K562 (cell line): Measurements from ENCODE around the gene FAM227B. TPM values are rescaled to one million over a fixed set of nuclear protein-coding genes. Genes with fewer than 3 reads are reported as not detected.

Source experiments
- ATAC-seq: fragments of 200-7000 bp; cut with Tn5 transposase; 3 replicates; pipeline ENCODE4 v1.9.1; 2020; ENCODE audit warnings: moderate library complexity
- BruUV-seq: library from RNA; stranded (reverse); fragments of 400-500 nt; replicated peaks from 2 replicates; lab custom pipeline; 2021; lab: Mats Ljungman, UMichigan
- CTCF ChIA-PET: fragments of 300-600 bp; formaldehyde crosslinking; extraction: SDS; loops from one replicate; lab custom pipeline; 2021; ENCODE audit warnings: low intra/inter-chr PET ratio; lab: Yijun Ruan, JAX
- POLR2A ChIA-PET: fragments of 300-600, 350-650 bp; sonication (Branson Sonifier 250); formaldehyde crosslinking; extraction: SDS; loops from one replicate; lab custom pipeline; 2021; ENCODE audit warnings: antibody characterized with exemption, inconsistent platforms; lab: Yijun Ruan, JAX
- DNase-seq, 4 experiments: peaks; one replicate each; pipeline versions ENCODE4 v3.0.0 to v3.0.0-alpha.2; 2011 to 2018; ENCODE audit warnings: low spot score in 3 of 4, mixed read lengths in 3 of 4; ENCODE audit errors: extremely low read depth in 1 of 4
- FAIRE-seq: peaks from 2 replicates; lab custom pipeline; 2011; peaks lifted over from hg19 to GRCh38; lab: Jason Lieb, UNC
- H2AFZ ChIP-seq: 2 replicates; pipeline ENCODE4 v1.6.0; 2011; ENCODE audit warnings: low read depth, low read length, control low read depth, inconsistent platforms
- H3K27ac ChIP-seq: fragments of 200-600 bp; 3 replicates; pipeline ENCODE4 v1.8.0; 2011; ENCODE audit warnings: low read depth, mild to moderate bottlenecking, control low read depth, inconsistent platforms, low read length, moderate library complexity, mixed read lengths; ENCODE audit errors: extremely low read depth
- H3K27me3 ChIP-seq, 2 experiments: fragments of 300-600 bp in 1 of 2; 2 replicates in 1 of 2; 3 replicates in 1 of 2; pipeline versions ENCODE4 v1.6.0 to v1.8.0; 2011; ENCODE audit warnings: inconsistent platforms in 2 of 2, low read length in 2 of 2, mild to moderate bottlenecking in 1 of 2, mixed read lengths in 1 of 2, moderate library complexity in 1 of 2; ENCODE audit not compliant: control insufficient read depth in 2 of 2, insufficient read depth in 2 of 2
- H3K36me3 ChIP-seq: fragments of 300-600 bp; 3 replicates; pipeline ENCODE4 v1.8.0; 2011; ENCODE audit warnings: mild to moderate bottlenecking, low read length, inconsistent platforms; ENCODE audit not compliant: control insufficient read depth, insufficient read depth
- H3K4me1 ChIP-seq, 2 experiments: fragments of 200-600 bp in 1 of 2; replicated peaks in 1 of 2; 2 replicates in 1 of 2; 3 replicates in 1 of 2; pipeline versions ENCODE4 v1.5.1 to v1.8.0; 2011; ENCODE audit warnings: inconsistent platforms in 2 of 2, low read length in 2 of 2, mild to moderate bottlenecking in 1 of 2, mixed read lengths in 1 of 2, moderate library complexity in 1 of 2; ENCODE audit not compliant: control insufficient read depth in 2 of 2, insufficient read depth in 2 of 2
- H3K4me2 ChIP-seq: 2 replicates; pipeline ENCODE4 v1.6.1; 2011; ENCODE audit warnings: low read length, control low read depth, inconsistent platforms, mixed read lengths; ENCODE audit not compliant: insufficient read depth
- H3K4me3 ChIP-seq: fragments of 200-600 bp; sonication (generic), shearing (Covaris generic); 2 replicates; pipeline ENCODE4 v1.5.1; 2016; ENCODE audit warnings: control low read depth, inconsistent platforms
- H3K79me2 ChIP-seq: fragments of 200-600 bp; 3 replicates; pipeline ENCODE4 v1.8.0; 2011; ENCODE audit warnings: low read length, inconsistent platforms; ENCODE audit not compliant: control insufficient read depth, insufficient read depth
- H3K9ac ChIP-seq, 2 experiments: 2 replicates each; pipeline versions ENCODE4 v1.6.0 to v1.6.1; 2011; ENCODE audit warnings: low read depth in 2 of 2, low read length in 2 of 2, control low read depth in 1 of 2, inconsistent platforms in 1 of 2, mild to moderate bottlenecking in 1 of 2, mixed read lengths in 1 of 2; ENCODE audit not compliant: insufficient read depth in 1 of 2
- H3K9me1 ChIP-seq: one replicate; pipeline ENCODE4 v1.6.0; 2011; ENCODE audit warnings: inconsistent platforms, mild to moderate bottlenecking, low read length, moderate library complexity; ENCODE audit not compliant: control insufficient read depth, insufficient read depth
- H3K9me3 ChIP-seq: replicated peaks from 2 replicates; pipeline ENCODE4 v1.5.1; 2011; ENCODE audit warnings: low read depth, low read length, inconsistent platforms; ENCODE audit not compliant: control insufficient read depth, insufficient read depth
- H4K20me1 ChIP-seq: replicated peaks from 2 replicates; pipeline ENCODE4 v1.6.1; 2011; ENCODE audit warnings: low read length, inconsistent platforms, mixed read lengths; ENCODE audit not compliant: control insufficient read depth, insufficient read depth
- HEY1 ChIP-seq: fragments of 250-450 bp; sonication (Bioruptor Pico); IDR thresholded peaks from 2 replicates; pipeline ENCODE4 v1.5.0; 2020; ENCODE audit warnings: mild to moderate bottlenecking, moderate library complexity, borderline replicate concordance
- KLF6 ChIP-seq: fragments of 250-450 bp; sonication (Bioruptor Pico); IDR thresholded peaks from 2 replicates; pipeline ENCODE4 v1.4.0; 2020; ENCODE audit warnings: mild to moderate bottlenecking, moderate library complexity, borderline replicate concordance
- LCOR ChIP-seq: sonication (generic); formaldehyde crosslinking; IDR thresholded peaks from 2 replicates; pipeline ENCODE4 v1.8.0; 2022; ENCODE audit warnings: mild to moderate bottlenecking, missing genetic modification reagents
- MCM5 ChIP-seq: fragments of 450-650 bp; IDR thresholded peaks from 2 replicates; pipeline ENCODE4 v1.6.1; 2016; ENCODE audit warnings: low read depth
- WGBS: fragments of 100-300 bp; shearing (Covaris generic); methylation state at CpG from one replicate; pipeline ENCODE4 v1.1.6; 2016; ENCODE audit warnings: low coverage, mixed read lengths; ENCODE audit not compliant: insufficient coverage; ENCODE audit errors: missing lambda C conversion rate; 5-methylcytosine and 5-hydroxymethylcytosine counted together
- in situ Hi-C: fragments of 300-500 bp; cut with MboI; formaldehyde crosslinking; loops from 4 replicates; pipeline ENCODE4 v1.15.0; 2018; ENCODE audit warnings: inconsistent platforms, mixed read lengths
- intact Hi-C: fragments of 100-400 bp; cut with micrococcal nuclease; formaldehyde crosslinking; loops from 2 replicates; pipeline ENCODE4 v1.14.2; 2022
- polyA plus RNA-seq, 8 experiments: library from polyadenylated mRNA; depleted of rRNA in 4 of 8; stranded (reverse) in 5 of 8; unstranded in 3 of 8; fragments of >200 nt; fragmentation: Nextera tagmentation in 2 of 8; fragmentation: Illumina TruSeq in 1 of 8; extraction: Ambion mirVana in 2 of 8; extraction: Trizol in 1 of 8; gene quantifications; 2 replicates each; pipeline versions ENCODE4 v1.2.1 to v1.2.3, GENCODE V29; 2011 to 2014; ENCODE audit warnings: inconsistent platforms in 1 of 8, missing spikeins in 1 of 8
- total RNA-seq, 7 experiments: library from RNA; depleted of rRNA in 6 of 7; stranded (reverse); fragments of >200 nt in 6 of 7; fragmentation: Illumina TruSeq in 2 of 7; extraction: Trizol in 2 of 7; gene quantifications; 2 replicates each; pipeline versions ENCODE4 v1.2.1 to v1.2.3, GENCODE V29; 2011 to 2021; ENCODE audit warnings: low replicate concordance in 1 of 7
- TF ChIP-seq, protein P1 (sequence below), 3 experiments: IDR thresholded peaks in 2 of 3; conservative IDR thresholded peaks in 1 of 3; 2 replicates each; pipeline ENCODE4 v1.5.1; 2011 to 2012; ENCODE audit warnings: low read length in 3 of 3, mild to moderate bottlenecking in 3 of 3, control low read depth in 2 of 3, improper control_type of control experiment in 1 of 3, inconsistent platforms in 1 of 3, low read depth in 1 of 3, mixed read lengths in 1 of 3, moderate library complexity in 1 of 3; ENCODE audit not compliant: insufficient read depth in 2 of 3
- TF ChIP-seq, protein P2 (sequence below), 2 experiments: fragments of 450-650 bp in 1 of 2; IDR thresholded peaks; 2 replicates each; pipeline ENCODE4 v1.6.1; 2011 to 2017; ENCODE audit warnings: low read depth in 2 of 2, antibody characterized with exemption in 1 of 2, borderline replicate concordance in 1 of 2, low read length in 1 of 2, mild to moderate bottlenecking in 1 of 2, mixed read lengths in 1 of 2; ENCODE audit not compliant: control insufficient read depth in 1 of 2

Gene FAM227B
- total and polyA plus RNA-seq, 9 of the 15 experiments (the other 6 are each of a cell fraction or from before 2014, with no cell fraction given), result 5.1 to 12.5 (median 11.2) TPM

DNA sequence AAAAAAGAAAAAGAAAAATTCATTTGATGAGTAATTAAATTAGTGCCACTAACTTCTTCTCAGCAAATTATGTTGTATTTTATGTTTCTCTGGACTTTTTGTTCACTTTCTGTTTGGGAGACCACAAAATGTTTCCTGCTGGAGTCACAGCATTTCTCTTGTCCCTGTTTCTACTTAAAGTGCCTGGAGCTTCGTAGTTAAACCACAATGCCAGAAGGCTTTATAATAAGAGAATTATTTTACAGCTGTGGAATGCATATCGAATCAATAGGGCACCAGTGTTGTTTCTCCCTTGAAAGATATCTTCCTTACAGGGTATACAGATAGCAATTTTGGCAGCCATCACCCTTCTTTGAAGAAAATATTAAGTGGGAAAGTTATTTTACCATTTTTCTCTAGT, 3.4 kb upstream of the FAM227B start:
- CTCF ChIA-PET, result no interaction called here
- intact Hi-C loops, result no loop called here
- H3K4me1 ChIP-seq, result peaks cover 0 to 4% of the 10 kb centered on the region in 2 experiments; a peak in 1 of 5 replicates
- no peak for DNase-seq
- H3K27ac ChIP-seq, result no peak overlapping the region
- H3K4me2 ChIP-seq, result no peak overlapping the region
- H3K9me1 ChIP-seq, result no peaks in the 10 kb centered on the region
- H4K20me1 ChIP-seq, result no peaks in the 10 kb centered on the region
- no peak for TF ChIP-seq LCOR
- TF ChIP-seq, all 486 proteins: peak for 0
- POLR2A ChIA-PET, result no interaction called here
- H3K9ac ChIP-seq, result no peak overlapping the region
- no peak overlapping the region for H3K4me3 ChIP-seq
- H2AFZ ChIP-seq, result no peak overlapping the region
- in situ Hi-C loops, result no loop called here
- ATAC-seq (no peak), FAIRE-seq (no peak)
- H3K9me3 ChIP-seq, result peaks cover 5% of the 10 kb centered on the region
- no TSS peak for BruUV-seq
- WGBS, result 100% methylated on average over 2 of the region's 2 CpGs
- no peaks in the 10 kb centered on the region for H3K27me3 ChIP-seq
- peaks cover 56% of the 10 kb centered on the region for H3K79me2 ChIP-seq
- H3K36me3 ChIP-seq, result peaks cover 36% of the 10 kb centered on the region

DNA sequence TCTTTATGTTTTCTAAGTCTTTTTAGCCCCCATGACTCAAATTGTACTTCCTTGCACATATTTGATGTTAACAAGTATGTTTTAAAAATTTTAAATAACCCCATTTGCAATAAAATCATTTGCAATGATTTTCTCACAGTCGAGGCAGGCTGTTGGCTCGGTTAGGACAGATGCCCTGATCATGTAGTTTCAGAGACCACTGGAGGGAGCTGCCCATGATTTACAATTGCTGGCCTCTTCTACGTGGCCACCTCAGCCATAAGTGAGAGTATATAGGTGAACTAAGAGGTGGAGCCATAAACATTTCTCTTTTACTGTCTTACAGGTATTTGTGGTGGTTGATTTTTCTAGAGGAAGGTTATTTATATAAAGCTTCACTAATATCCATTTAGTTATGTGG, 1.9 kb upstream of the FAM227B start:
- CTCF ChIA-PET, result no interaction called here
- no TSS peak for BruUV-seq
- H3K4me3 ChIP-seq, result peak overlapping the region; percentile 65; the same call in 1 of the 2 replicates
- peaks cover 0 to 10% of the 10 kb centered on the region in 2 experiments; a peak in 2 of 5 replicates for H3K4me1 ChIP-seq
- H3K9ac ChIP-seq, result no peak overlapping the region
- intact Hi-C loops (no loop called here), in situ Hi-C loops (no loop called here)
- no peaks in the 10 kb centered on the region for H4K20me1 ChIP-seq
- peaks cover 34% of the 10 kb centered on the region for H3K36me3 ChIP-seq
- FAIRE-seq, result no peak
- no peaks in the 10 kb centered on the region for H3K27me3 ChIP-seq
- H3K27ac ChIP-seq, result no peak overlapping the region
- peaks cover 56% of the 10 kb centered on the region for H3K79me2 ChIP-seq
- DNase-seq, result peak in 2 of 4 experiments; percentile 20 to 31
- POLR2A ChIA-PET, result interaction anchor here (2.4 kb wide), 1 partner anchor 9 kb away, joined by 9 read pairs; no protein-coding TSS in a partner anchor
- peaks cover 5% of the 10 kb centered on the region for H3K9me3 ChIP-seq
- 54% methylated on average over 3 of the region's 3 CpGs for WGBS
- ATAC-seq, result no peak
- H3K4me2 ChIP-seq, result no peak overlapping the region
- no peaks in the 10 kb centered on the region for H3K9me1 ChIP-seq
- no peak overlapping the region for H2AFZ ChIP-seq
- TF ChIP-seq MCM5 (no peak), HEY1 (CRISPR knock-in tag) (no peak), KLF6 (CRISPR knock-in tag) (no peak)
- TF ChIP-seq, protein P1, sequence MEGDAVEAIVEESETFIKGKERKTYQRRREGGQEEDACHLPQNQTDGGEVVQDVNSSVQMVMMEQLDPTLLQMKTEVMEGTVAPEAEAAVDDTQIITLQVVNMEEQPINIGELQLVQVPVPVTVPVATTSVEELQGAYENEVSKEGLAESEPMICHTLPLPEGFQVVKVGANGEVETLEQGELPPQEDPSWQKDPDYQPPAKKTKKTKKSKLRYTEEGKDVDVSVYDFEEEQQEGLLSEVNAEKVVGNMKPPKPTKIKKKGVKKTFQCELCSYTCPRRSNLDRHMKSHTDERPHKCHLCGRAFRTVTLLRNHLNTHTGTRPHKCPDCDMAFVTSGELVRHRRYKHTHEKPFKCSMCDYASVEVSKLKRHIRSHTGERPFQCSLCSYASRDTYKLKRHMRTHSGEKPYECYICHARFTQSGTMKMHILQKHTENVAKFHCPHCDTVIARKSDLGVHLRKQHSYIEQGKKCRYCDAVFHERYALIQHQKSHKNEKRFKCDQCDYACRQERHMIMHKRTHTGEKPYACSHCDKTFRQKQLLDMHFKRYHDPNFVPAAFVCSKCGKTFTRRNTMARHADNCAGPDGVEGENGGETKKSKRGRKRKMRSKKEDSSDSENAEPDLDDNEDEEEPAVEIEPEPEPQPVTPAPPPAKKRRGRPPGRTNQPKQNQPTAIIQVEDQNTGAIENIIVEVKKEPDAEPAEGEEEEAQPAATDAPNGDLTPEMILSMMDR (IDR thresholded peaks at IDR 0.05 in 2 of 3, conservative IDR thresholded peaks at IDR 0.05 in 1 of 3; ENCODE audit: insufficient read depth in 2 of 3, low read depth in 1 of 3, low read length in 3 of 3), result peak; percentile 16 to 23 (median 19); a peak in 3 of 6 replicates
- TF ChIP-seq, protein P2, sequence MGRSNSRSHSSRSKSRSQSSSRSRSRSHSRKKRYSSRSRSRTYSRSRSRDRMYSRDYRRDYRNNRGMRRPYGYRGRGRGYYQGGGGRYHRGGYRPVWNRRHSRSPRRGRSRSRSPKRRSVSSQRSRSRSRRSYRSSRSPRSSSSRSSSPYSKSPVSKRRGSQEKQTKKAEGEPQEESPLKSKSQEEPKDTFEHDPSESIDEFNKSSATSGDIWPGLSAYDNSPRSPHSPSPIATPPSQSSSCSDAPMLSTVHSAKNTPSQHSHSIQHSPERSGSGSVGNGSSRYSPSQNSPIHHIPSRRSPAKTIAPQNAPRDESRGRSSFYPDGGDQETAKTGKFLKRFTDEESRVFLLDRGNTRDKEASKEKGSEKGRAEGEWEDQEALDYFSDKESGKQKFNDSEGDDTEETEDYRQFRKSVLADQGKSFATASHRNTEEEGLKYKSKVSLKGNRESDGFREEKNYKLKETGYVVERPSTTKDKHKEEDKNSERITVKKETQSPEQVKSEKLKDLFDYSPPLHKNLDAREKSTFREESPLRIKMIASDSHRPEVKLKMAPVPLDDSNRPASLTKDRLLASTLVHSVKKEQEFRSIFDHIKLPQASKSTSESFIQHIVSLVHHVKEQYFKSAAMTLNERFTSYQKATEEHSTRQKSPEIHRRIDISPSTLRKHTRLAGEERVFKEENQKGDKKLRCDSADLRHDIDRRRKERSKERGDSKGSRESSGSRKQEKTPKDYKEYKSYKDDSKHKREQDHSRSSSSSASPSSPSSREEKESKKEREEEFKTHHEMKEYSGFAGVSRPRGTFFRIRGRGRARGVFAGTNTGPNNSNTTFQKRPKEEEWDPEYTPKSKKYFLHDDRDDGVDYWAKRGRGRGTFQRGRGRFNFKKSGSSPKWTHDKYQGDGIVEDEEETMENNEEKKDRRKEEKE (IDR thresholded peaks at IDR 0.05; ENCODE audit: borderline replicate concordance in 1 of 2, control insufficient read depth in 1 of 2, low read depth in 2 of 2, low read length in 1 of 2), result no peak
